IPS-18a (cell line): Measurements from ENCODE around the gene TMED5.
"Not testable (repeated sequence)": the region's sequence is repeated elsewhere in the genome, so short reads cannot be mapped to it uniquely, and the experiment has no call there.

ENCODE experiments used
- H3K27ac ChIP-seq: one replicate; pipeline ENCODE4 v1.5.1; 2013; ENCODE audit warnings: low read length
- H3K27me3 ChIP-seq: one replicate; pipeline ENCODE4 v1.6.1; 2013; ENCODE audit warnings: mild to moderate bottlenecking, low read length; ENCODE audit not compliant: control insufficient read depth, insufficient read depth
- H3K36me3 ChIP-seq: one replicate; pipeline ENCODE4 v1.6.1; 2013; ENCODE audit warnings: low read depth, low read length; ENCODE audit not compliant: control insufficient read depth
- H3K4me1 ChIP-seq: one replicate; pipeline ENCODE4 v1.6.1; 2013; ENCODE audit warnings: low read depth, low read length; ENCODE audit not compliant: control insufficient read depth
- H3K4me3 ChIP-seq: one replicate; pipeline ENCODE4 v1.5.1; 2013; ENCODE audit warnings: low read length
- H3K9ac ChIP-seq: one replicate; pipeline ENCODE4 v1.6.1; 2013; ENCODE audit warnings: mild to moderate bottlenecking, low read length, moderate library complexity
- H3K9me3 ChIP-seq: one replicate; pipeline ENCODE4 v1.6.1; 2013; ENCODE audit warnings: low read depth, low read length; ENCODE audit not compliant: control insufficient read depth

The TMED5 gene

DNA sequence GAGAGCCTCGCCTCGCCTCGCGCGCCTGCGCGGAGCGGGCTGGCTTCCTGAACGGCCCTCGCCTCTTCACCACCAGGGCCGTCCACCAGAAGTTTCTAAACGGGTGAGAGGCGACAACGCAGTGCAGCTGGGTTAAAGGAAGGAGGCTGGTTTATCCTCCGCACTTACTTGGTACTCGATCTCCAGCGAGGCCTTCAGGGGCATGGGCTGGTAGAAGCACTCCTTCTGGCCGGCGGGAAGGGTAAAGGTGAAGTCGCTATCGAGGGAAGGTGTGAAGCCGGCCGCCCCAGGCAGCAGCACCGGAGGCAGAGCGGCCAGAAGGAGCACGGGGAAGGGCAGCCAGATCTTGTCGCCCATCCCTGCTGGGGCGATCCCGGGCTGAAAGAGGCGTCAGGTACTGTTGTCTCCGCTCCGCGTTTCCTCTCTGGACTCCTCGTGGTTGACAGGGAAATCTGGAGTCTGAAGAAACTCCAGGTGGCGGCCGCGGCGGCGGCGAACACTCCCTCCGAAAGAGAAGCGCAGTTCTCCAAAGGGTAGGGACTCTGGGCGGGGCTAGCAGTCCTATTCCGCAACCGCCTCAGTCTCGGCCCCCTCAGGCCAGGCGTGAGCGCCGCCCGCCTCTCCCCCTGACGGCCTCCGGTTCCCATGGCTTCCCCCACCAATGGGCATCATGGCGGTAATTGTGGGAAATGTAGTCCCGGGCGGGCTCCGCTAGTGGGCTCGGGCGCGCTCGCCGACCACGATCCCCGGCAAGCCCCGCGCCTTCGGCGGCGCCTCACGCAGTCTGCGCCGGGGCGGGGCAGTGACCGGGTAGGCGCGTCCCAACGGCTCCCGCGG lies at the start of gene TMED5:
TSS of gene TMED5 (minus strand) at position 528 of the 837 bp plus-strand sequence. CDS start at position 357, 171 bp downstream.
- Histone ChIP-seq H3K9me3 (no peaks in the 10 kb centered on the region), H3K27ac (peak within 1 kb of the TSS; percentile 75), H3K4me3 (peak within 1 kb of the TSS; percentile 96), H3K36me3 (no peaks in the 10 kb centered on the region), H3K9ac (peak within 1 kb of the TSS; percentile 94), H3K27me3 (no peaks in the 10 kb centered on the region), H3K4me1 (no peaks in the 10 kb centered on the region)

DNA sequence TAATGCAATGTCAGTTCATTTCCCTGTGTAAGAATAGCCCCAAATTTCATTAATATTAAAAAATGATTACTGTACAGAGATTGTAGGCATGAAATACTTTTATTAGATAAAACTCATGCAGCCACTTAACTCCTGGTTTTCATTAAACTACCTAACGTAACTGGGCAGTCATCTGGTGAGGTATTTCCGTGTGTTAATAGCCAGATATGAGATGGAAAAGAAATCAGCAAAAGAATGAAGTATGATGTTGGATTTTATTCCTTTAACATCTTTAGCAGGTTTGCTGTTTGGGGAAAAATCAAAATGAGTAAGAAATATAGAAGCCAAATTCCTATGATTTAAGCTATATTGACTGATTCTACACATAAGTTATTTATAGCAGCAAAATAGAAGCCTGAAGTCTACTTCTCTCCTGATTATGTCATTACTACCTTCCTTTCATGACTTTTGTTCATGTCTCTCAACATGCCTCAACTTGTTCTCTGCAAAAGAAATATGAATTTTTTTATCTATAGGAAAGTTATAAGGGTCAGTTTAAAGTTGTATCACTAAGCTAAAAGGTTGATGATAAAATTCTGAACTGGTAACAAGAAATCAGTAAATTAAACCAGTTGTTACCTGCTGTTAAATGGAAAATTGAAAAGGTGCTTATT lies 42.9 kb upstream of the TMED5 start:
- Histone ChIP-seq H3K27ac (no peak overlapping the region), H3K9ac (no peak overlapping the region), H3K36me3 (peaks cover 51% of the 10 kb centered on the region)

DNA sequence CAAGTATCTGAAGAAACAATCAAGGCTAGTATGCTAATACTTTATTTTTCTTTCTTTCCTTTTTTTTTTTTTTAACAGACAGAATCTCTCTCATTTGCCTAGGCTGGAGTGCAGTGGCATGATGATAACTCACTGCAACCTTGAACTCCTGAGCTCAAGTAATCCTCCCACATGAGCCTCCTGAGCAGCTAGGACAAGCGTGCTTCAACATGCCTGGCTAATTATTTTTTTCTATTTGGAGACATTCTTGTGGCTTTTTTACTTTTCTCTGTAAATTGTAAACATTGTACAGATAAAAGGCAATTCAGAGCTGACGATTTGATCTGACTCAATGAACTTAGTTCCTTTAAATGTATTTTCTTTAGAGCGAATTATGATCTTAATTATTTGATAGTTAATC lies 41.7 kb upstream of the TMED5 start:
- Histone ChIP-seq H3K4me3 (no peak overlapping the region), H3K27ac (no peak overlapping the region), H3K36me3 (peaks cover 50% of the 10 kb centered on the region), H3K27me3 (no peaks in the 10 kb centered on the region), H3K4me1 (no peaks in the 10 kb centered on the region), H3K9me3 (no peaks in the 10 kb centered on the region), H3K9ac (no peak overlapping the region)

More for the DNA sequence above, 42.9 kb upstream of the TMED5 start:
- Histone ChIP-seq H3K4me3 (no peak overlapping the region), H3K4me1 (no peaks in the 10 kb centered on the region), H3K27me3 (no peaks in the 10 kb centered on the region), H3K9me3 (no peaks in the 10 kb centered on the region)

DNA sequence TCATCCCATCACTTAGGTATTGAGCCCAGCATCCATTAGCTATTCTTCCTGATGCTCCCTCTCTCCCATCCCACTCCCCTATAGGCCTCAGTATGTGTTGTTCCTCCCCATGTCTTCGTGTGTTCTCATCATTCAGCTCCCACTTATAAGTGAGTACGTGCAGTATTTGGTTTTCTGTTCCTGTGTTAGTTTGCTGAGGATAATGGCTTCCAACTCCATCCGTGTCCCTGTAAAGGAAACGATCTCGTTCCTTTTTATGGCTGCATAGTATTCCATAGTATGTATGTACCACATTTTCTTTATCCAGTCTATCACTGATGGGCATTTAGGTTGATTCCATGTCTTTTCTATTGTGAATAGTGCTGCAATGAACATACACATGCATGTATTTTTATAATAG lies 40.5 kb upstream of the TMED5 start:
- not testable (repeated sequence) for H3K4me3 ChIP-seq, H3K4me1 ChIP-seq, H3K9ac ChIP-seq, H3K27ac ChIP-seq, H3K9me3 ChIP-seq, H3K27me3 ChIP-seq
- H3K36me3 ChIP-seq, result peaks cover 50% of the 10 kb centered on the region

DNA sequence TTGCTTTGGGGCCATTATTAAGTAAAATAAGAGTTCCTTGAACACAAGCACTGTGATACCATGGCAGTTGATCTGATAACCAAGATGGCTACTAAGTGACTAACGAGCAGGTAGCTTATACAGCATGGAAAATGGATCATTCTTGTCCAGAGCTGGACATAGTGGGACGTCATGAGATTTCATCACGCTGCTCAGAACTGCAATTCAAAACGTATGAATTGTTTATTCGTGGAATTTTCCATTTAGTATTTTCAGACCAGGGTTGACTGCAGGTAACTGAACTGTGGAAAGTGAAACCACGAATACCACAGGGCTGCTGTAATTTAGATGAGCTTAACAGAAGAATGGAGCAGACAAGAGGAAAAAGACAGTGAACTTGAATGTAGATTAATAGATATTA lies 39.2 kb upstream of the TMED5 start:
- H3K36me3 ChIP-seq, result peaks cover 45% of the 10 kb centered on the region

DNA sequence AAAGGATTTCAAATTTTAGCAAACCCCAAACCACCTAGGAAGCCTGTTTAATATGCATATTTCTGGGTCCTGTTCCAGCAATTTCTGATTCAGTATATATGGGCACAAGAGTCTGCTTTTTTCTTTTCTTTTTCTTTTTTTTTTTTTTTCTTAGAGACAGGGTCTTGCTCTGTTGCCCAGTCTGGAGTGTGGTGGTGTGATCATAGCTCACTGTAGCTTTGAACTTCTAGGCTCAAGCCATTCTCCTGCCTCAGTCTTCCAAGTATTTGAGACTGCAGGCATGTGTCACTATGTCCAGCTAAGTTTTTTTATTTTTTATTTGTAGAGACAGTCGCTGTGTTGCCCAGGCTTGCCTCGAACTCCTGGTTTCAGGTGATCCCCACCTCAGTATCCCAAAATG lies 35.1 kb upstream of the TMED5 start:
- H3K9ac ChIP-seq, result no peak overlapping the region
- H3K9me3 ChIP-seq, result no peaks in the 10 kb centered on the region
- H3K27ac ChIP-seq, result no peak overlapping the region
- no peaks in the 10 kb centered on the region for H3K27me3 ChIP-seq
- no peak overlapping the region for H3K4me3 ChIP-seq
- peaks cover 17% of the 10 kb centered on the region for H3K36me3 ChIP-seq
- H3K4me1 ChIP-seq, result no peaks in the 10 kb centered on the region

More for the DNA sequence above, 39.2 kb upstream of the TMED5 start:
- Histone ChIP-seq H3K9ac (no peak overlapping the region), H3K27ac (no peak overlapping the region), H3K4me3 (no peak overlapping the region), H3K27me3 (no peaks in the 10 kb centered on the region), H3K9me3 (no peaks in the 10 kb centered on the region), H3K4me1 (no peaks in the 10 kb centered on the region)

DNA sequence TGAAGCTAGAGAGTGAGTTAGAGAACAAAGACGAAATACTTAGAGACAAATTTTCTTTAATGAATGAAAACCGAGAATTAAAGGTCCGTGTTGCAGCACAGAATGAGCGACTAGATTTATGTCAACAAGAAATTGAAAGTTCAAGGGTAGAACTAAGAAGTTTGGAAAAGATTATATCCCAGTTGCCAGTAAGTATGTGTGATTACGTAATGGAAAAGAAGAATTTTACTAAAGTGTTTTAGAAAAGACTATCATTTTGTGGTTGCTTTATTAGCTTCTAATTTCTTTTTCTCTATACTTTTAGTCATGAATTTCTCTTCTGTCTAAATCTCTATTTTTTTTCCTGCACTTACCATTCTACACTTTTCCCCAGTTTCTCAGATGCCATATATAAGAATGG lies 27.0 kb upstream of the TMED5 start:
- H3K4me1 ChIP-seq, result no peaks in the 10 kb centered on the region
- H3K9ac ChIP-seq, result no peak overlapping the region
- no peak overlapping the region for H3K4me3 ChIP-seq
- peaks cover 45% of the 10 kb centered on the region for H3K36me3 ChIP-seq
- H3K27ac ChIP-seq, result no peak overlapping the region
- H3K9me3 ChIP-seq, result no peaks in the 10 kb centered on the region
- no peaks in the 10 kb centered on the region for H3K27me3 ChIP-seq

DNA sequence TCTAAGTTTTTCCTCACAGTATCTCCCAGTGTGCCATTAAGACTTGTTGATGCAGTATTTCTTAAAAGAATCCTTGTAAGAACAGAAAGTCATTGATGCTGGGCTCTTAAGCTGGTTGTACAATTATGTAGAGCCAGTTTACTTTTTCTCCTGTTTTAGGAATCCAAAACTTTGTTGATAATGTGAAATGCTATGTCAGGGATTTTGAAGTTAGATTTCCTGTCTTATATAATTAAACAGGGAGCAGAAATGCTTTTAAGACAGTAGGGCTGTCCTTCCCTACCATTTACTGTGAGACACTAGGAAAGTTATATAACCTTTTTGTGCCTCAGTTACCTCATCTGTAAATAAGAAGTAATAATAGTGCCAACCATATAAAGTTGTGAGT lies 26.3 kb upstream of the TMED5 start:
- Histone ChIP-seq H3K4me3 (no peak overlapping the region), H3K9ac (no peak overlapping the region), H3K27me3 (no peaks in the 10 kb centered on the region), H3K9me3 (no peaks in the 10 kb centered on the region), H3K36me3 (peaks cover 50% of the 10 kb centered on the region), H3K4me1 (no peaks in the 10 kb centered on the region), H3K27ac (no peak overlapping the region)

DNA sequence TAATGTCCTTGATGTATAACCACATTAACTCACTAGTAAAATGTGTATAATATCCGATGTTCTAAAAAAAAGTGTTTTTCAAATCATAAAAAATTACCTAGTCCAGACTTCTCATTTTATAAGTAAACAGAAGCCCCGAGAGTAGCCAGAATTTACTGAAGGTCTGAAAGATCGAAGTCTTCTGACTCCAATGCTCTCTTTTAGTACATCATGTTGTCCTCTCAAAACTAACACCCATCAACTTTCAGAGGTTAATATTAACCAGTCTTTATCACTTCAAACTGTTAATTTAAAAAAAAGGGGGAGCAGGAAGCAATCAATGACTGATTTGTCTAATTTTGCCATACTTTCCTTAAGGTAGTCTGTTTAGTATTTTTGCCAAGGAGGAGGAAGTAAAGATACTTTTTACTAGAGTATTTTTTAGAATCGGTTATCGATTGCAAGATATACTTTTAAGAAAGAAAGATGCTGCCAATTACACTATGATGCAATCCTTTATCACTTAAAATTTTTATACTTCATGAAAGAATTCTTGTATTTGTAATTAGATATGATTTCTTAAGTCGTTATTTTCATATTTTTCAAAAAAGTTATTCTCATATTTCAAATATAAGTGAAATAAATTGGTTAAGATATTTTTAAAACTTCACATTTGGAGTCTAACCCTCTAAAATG lies 25.8 kb upstream of the TMED5 start:
- H3K36me3 ChIP-seq, result peaks cover 46% of the 10 kb centered on the region
- H3K9ac ChIP-seq, result no peak overlapping the region
- H3K27ac ChIP-seq, result no peak overlapping the region
- no peaks in the 10 kb centered on the region for H3K9me3 ChIP-seq
- no peaks in the 10 kb centered on the region for H3K4me1 ChIP-seq
- H3K4me3 ChIP-seq, result no peak overlapping the region
- H3K27me3 ChIP-seq, result no peaks in the 10 kb centered on the region

DNA sequence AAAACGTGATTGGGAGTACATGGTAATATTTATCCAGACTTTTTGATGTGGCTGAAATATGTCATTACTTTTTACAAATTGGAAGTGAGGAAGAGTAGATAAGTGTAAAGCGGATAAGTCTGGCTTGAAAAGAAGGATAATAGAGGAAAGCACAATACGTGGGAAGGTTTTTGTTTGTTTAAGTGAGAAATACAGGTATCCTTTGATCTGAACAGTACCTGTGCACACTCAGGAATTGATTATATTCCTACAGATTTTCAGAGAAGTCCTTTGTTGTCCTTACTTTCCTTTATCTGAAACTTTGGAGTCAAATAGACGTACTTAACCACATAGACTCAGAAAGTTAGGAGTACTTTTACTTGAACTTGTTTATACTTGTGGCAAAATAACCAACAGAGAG lies 20.5 kb upstream of the TMED5 start:
- no peak overlapping the region for H3K4me3 ChIP-seq
- H3K27ac ChIP-seq, result no peak overlapping the region
- no peaks in the 10 kb centered on the region for H3K9me3 ChIP-seq
- H3K27me3 ChIP-seq, result no peaks in the 10 kb centered on the region
- no peaks in the 10 kb centered on the region for H3K4me1 ChIP-seq
- H3K9ac ChIP-seq, result no peak overlapping the region
- peaks cover 39% of the 10 kb centered on the region for H3K36me3 ChIP-seq

DNA sequence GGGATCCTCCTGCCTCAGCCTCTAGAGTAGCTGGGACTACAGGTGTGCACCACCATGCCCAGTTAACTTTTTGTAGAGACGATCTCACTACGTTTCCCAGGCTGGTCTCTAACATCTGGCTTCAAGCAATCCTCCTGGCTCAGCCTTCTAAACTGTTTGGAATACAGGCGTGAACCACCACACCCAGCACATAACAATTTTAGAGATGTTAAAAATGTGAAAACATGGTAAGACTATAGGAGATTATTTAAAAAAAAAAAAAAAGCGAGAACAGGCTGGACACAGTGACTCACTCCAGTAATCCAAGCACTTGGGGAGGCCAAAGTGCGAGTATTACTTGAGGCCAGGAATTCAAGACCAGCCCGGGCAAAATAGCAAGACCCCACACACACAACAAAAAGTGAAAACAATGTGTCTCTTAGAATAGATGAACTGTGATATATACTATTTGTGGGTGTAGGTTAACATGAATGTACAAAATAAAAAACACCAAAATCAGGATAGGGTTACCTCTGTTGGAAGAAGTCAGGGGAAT lies 19.9 kb upstream of the TMED5 start:
- Histone ChIP-seq H3K4me3 (no peak overlapping the region), H3K9ac (no peak overlapping the region), H3K9me3 (no peaks in the 10 kb centered on the region), H3K4me1 (no peaks in the 10 kb centered on the region), H3K36me3 (peaks cover 33% of the 10 kb centered on the region), H3K27ac (no peak overlapping the region), H3K27me3 (no peaks in the 10 kb centered on the region)
